Ovary (tissue), 3 donors: ENCODE data around the gene FGD5.

Source experiments
- CTCF ChIP-seq, 3 donors: fragments of 450-650 bp in 2 of 3; fragments of 200-600 bp in 1 of 3; IDR thresholded peaks; one replicate each; pipeline versions ENCODE4 v1.5.1 to v1.8.0; 2016 to 2022; ENCODE audit warnings: antibody characterized with exemption in 3 of 3, mild to moderate bottlenecking in 1 of 3
- EP300 ChIP-seq: sonication (generic); formaldehyde crosslinking; IDR thresholded peaks from one replicate; pipeline ENCODE4 v1.6.1; 2017; ENCODE audit warnings: antibody characterized with exemption
- POLR2A ChIP-seq: fragments of 450-650 bp; IDR thresholded peaks from one replicate; pipeline ENCODE4 v1.6.1; 2017; ENCODE audit warnings: antibody characterized with exemption, mild to moderate bottlenecking, moderate library complexity
- donor health status: DM: no; HTN: no; CAD: no.

DNA sequence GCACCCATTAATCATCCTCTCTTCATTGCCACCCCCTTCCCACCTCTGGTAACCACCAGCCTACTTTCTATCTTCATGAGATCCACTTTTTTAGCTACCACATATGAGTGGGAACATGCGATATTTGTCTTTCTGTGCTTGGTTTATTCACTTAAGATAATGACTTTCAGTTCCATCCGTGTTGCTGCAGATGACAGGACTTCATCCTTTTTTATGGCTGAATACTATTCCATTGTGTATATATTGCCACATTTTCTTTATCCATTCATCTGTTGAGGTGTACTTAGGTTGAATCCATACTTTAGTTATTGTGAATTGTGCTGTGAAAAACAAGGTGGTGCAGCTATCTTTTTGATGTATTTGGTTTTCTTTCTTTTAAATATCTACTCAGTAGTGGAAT is 75.3 kb downstream of the FGD5 start:
- TF ChIP-seq CTCF (IDR thresholded peaks at IDR 0.05) (no peak), POLR2A (no peak), EP300 (no peak)
